Measurements from ENCODE around the gene CCDC150. TPM values are rescaled to one million over a fixed set of nuclear protein-coding genes. Genes with fewer than 3 reads are reported as not detected.

Gene CCDC150
- total and polyA plus RNA-seq, 9 of the 15 experiments (the other 6 are each of a cell fraction or from before 2014, with no cell fraction given), result 4.4 to 23.1 (median 11.3) TPM

DNA sequence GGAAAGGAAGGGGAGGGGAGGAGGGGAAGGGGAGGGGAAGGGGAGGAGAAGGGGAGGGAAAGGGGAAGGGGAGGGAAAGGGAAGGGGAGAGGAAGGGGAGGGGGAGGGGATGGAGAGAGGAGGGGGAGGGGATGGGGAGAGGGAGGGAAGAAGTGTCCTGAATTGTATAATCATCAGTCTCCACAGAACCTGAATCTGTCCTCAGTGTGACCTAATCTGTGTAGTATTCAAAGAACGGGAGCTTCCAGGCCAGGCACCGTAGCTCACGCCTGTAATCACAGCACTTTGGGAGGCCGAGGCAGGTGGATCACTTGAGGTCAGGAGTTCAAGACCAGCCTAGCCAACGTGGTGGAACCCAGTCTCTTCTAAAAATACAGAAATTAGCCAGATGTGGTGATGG is 41.1 kb upstream of the CCDC150 start:
- in situ Hi-C loops (cut with MboI), result no loop called here
- Histone ChIP-seq H3K9ac (ENCODE audit: insufficient read depth in 1 of 2, low read depth in 2 of 2, low read length in 2 of 2) (no peak overlapping the region), H4K20me1 (replicated peaks; ENCODE audit: control insufficient read depth, insufficient read depth, low read length) (no peaks in the 10 kb centered on the region), H3K79me2 (ENCODE audit: control insufficient read depth, insufficient read depth, low read length) (no peaks in the 10 kb centered on the region), H3K36me3 (ENCODE audit: control insufficient read depth, insufficient read depth, low read length) (no peaks in the 10 kb centered on the region), H3K27ac (ENCODE audit: extremely low read depth, low read depth, low read length) (no peak overlapping the region), H3K9me3 (replicated peaks; ENCODE audit: control insufficient read depth, insufficient read depth, low read depth, low read length) (no peaks in the 10 kb centered on the region), H3K27me3 (ENCODE audit: control insufficient read depth in 2 of 2, insufficient read depth in 2 of 2, low read length in 2 of 2) (peaks cover 0 to 11% of the 10 kb centered on the region in 2 experiments; a peak in 4 of 5 replicates), H3K4me1 (replicated peaks in 1 of 2; ENCODE audit: control insufficient read depth in 2 of 2, insufficient read depth in 2 of 2, low read length in 2 of 2) (peaks cover 8% of the 10 kb centered on the region in 2 experiments; a peak in 4 of 5 replicates), H3K9me1 (ENCODE audit: control insufficient read depth, insufficient read depth, low read length) (no peaks in the 10 kb centered on the region), H2AFZ (ENCODE audit: low read depth, low read length) (no peak overlapping the region), H3K4me2 (ENCODE audit: insufficient read depth, low read length) (no peak overlapping the region), H3K4me3 (no peak overlapping the region)
- DNase-seq (ENCODE audit: extremely low read depth in 1 of 4, low spot score in 3 of 4) (no peak), FAIRE-seq (no peak), ATAC-seq (no peak)
- ChIA-PET CTCF (ENCODE audit: low intra/inter-chr PET ratio) (no interaction called here), POLR2A (no interaction called here)
- no TSS peak for BruUV-seq (replicated peaks)
- WGBS (ENCODE audit: insufficient coverage, low coverage, missing lambda C conversion rate), result 18% methylated on average over 5 of the region's 5 CpGs
- intact Hi-C loops (cut with micrococcal nuclease), result no loop called here
- TF ChIP-seq CHCHD3 (CRISPR knock-in tag; IDR thresholded peaks at IDR 0.05) (no peak), FOXA3 (CRISPR knock-in tag; conservative IDR thresholded peaks at IDR 0.05 in 1 of 2, IDR thresholded peaks at IDR 0.05 in 1 of 2) (no peak), KLF10 (CRISPR knock-in tag; IDR thresholded peaks at IDR 0.05) (no peak), ATF1 (CRISPR knock-in tag; IDR thresholded peaks at IDR 0.05) (no peak), ATF1 (tag; IDR thresholded peaks at IDR 0.05) (no peak), TBP (optimal IDR thresholded peaks at IDR 0.05; ENCODE audit: low read depth, low read length) (no peak), RUNX1 (IDR thresholded peaks at IDR 0.05; ENCODE audit: low read depth) (no peak), SMARCB1 (IDR thresholded peaks at IDR 0.05; ENCODE audit: insufficient read length, low read depth) (no peak), NR2C1 (IDR thresholded peaks at IDR 0.05) (no peak), NR2C1 (tag; IDR thresholded peaks at IDR 0.05) (no peak), KDM5B (IDR thresholded peaks at IDR 0.05; ENCODE audit: insufficient replicate concordance, low read depth, low read length) (no peak), ETV1 (tag; conservative IDR thresholded peaks at IDR 0.05; ENCODE audit: low read depth) (no peak), ZNF696 (CRISPR knock-in tag; conservative IDR thresholded peaks at IDR 0.05) (no peak), HNRNPH1 (optimal IDR thresholded peaks at IDR 0.05; ENCODE audit: low read depth, low read length) (no peak), ARID1B (IDR thresholded peaks at IDR 0.05) (no peak)
- TF ChIP-seq, protein P1, sequence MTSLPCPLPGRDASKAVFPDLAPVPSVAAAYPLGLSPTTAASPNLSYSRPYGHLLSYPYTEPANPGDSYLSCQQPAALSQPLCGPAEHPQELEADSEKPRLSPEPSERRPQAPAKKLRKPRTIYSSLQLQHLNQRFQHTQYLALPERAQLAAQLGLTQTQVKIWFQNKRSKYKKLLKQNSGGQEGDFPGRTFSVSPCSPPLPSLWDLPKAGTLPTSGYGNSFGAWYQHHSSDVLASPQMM (CRISPR knock-in tag; IDR thresholded peaks at IDR 0.05), result no peak
- TF ChIP-seq, protein P2, sequence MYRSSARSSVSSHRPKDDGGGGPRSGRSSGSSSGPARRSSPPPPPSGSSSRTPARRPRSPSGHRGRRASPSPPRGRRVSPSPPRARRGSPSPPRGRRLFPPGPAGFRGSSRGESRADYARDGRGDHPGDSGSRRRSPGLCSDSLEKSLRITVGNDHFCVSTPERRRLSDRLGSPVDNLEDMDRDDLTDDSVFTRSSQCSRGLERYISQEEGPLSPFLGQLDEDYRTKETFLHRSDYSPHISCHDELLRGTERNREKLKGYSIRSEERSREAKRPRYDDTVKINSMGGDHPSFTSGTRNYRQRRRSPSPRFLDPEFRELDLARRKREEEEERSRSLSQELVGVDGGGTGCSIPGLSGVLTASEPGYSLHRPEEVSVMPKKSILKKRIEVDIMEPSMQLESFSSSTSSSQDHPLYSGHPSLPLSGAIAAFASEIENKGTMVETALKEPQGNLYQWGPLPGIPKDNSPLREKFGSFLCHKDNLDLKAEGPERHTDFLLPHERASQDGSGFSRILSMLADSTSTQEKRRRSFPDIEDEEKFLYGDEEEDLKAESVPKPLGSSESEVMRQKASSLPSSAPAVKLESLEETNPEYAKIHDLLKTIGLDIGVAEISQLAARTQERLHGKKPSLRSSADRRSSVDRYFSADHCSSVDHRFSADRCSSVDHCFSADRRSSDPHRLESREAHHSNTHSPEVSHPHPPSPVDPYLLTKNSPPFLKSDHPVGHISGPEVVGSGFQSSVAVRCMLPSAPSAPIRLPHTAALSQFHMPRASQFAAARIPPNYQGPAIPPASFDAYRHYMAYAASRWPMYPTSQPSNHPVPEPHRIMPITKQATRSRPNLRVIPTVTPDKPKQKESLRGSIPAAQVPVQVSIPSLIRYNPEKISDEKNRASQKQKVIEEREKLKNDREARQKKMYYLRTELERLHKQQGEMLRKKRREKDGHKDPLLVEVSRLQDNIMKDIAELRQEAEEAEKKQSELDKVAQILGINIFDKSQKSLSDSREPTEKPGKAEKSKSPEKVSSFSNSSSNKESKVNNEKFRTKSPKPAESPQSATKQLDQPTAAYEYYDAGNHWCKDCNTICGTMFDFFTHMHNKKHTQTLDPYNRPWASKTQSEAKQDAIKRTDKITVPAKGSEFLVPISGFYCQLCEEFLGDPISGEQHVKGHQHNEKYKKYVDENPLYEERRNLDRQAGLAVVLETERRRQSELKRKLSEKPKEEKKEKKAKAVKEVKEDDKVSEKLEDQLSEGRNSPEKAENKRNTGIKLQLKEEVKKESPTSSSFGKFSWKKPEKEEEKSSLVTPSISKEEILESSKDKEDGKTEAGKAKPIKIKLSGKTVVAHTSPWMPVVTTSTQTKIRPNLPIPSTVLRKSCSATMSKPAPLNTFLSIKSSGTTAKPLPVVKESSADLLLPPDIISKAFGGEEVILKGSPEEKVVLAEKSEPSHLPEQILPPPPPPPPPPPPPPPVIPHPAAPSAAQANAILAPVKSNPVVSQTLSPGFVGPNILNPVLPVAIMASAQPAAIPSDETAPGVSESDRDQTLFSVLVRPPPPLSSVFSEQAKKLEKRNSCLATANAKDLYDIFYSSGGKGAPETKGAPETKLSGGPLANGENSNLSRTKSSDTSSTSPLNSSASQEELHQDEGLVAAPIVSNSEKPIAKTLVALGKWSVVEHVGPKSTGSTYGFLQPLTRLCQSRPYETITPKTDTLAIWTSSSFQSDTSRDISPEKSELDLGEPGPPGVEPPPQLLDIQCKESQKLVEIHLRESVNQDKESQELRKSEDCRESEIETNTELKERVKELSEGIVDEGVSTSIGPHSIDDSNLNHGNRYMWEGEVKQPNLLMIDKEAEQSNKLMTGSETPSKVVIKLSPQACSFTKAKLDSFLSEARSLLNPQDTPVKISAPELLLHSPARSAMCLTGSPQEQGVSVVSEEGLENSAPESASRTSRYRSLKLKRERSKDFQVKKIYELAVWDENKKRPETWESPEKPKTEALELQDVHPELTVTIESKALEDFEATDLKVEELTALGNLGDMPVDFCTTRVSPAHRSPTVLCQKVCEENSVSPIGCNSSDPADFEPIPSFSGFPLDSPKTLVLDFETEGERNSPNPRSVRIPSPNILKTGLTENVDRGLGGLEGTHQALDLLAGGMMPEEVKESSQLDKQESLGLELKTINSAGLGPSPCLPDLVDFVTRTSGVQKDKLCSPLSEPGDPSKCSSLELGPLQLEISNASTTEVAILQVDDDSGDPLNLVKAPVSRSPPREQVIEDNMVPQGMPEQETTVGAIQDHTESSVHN (IDR thresholded peaks at IDR 0.05; ENCODE audit: borderline replicate concordance in 1 of 2, low read depth in 1 of 2), result no peak

All from K562 (cell line).